Measurements from ENCODE around the gene KRTCAP3.
A peak's percentile ranks its signal among the peaks of the same experiment; 100 is the strongest.

The KRTCAP3 gene, protein sequence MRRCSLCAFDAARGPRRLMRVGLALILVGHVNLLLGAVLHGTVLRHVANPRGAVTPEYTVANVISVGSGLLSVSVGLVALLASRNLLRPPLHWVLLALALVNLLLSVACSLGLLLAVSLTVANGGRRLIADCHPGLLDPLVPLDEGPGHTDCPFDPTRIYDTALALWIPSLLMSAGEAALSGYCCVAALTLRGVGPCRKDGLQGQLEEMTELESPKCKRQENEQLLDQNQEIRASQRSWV

DNA sequence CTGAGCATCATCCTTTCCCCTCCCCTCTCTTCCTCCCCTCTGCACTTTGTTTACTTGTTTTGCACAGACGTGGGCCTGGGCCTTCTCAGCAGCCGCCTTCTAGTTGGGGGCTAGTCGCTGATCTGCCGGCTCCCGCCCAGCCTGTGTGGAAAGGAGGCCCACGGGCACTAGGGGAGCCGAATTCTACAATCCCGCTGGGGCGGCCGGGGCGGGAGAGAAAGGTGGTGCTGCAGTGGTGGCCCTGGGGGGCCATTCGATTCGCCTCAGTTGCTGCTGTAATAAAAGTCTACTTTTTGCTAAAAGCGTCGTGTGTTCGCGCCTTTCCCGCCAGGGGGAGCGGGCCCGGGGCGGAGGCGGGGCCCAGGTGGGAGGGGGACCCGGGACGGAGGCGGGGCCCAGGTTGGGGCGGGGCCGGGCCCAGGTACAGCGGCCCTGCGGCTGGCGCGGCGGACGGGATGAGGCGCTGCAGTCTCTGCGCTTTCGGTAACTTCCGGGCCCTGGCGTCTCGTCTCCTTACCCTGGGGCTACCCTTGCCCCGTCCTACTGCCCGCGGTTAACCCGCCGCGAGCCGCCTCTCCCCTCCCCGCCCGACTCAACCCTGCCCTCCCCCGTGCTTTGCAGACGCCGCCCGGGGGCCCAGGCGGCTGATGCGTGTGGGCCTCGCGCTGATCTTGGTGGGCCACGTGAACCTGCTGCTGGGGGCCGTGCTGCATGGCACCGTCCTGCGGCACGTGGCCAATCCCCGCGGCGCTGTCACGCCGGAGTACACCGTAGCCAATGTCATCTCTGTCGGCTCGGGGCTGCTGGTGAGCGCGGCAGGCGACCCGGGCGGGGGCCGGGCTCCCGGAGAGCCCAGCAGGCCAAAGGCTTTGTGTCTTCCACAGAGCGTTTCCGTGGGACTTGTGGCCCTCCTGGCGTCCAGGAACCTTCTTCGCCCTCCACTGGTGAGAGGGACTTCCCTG lies at the start of gene KRTCAP3:
Gene KRTCAP3, plus strand, starts transcription at position 424 of the 962 bp plus-strand sequence. Its CDS starts 32 bp downstream, at position 456.
- H3K4me3 ChIP-seq (replicated peaks; ENCODE audit: low read depth, low read length) = no peak within 1 kb of the TSS
- TF ChIP-seq, protein P1, sequence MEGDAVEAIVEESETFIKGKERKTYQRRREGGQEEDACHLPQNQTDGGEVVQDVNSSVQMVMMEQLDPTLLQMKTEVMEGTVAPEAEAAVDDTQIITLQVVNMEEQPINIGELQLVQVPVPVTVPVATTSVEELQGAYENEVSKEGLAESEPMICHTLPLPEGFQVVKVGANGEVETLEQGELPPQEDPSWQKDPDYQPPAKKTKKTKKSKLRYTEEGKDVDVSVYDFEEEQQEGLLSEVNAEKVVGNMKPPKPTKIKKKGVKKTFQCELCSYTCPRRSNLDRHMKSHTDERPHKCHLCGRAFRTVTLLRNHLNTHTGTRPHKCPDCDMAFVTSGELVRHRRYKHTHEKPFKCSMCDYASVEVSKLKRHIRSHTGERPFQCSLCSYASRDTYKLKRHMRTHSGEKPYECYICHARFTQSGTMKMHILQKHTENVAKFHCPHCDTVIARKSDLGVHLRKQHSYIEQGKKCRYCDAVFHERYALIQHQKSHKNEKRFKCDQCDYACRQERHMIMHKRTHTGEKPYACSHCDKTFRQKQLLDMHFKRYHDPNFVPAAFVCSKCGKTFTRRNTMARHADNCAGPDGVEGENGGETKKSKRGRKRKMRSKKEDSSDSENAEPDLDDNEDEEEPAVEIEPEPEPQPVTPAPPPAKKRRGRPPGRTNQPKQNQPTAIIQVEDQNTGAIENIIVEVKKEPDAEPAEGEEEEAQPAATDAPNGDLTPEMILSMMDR (IDR thresholded peaks at IDR 0.05; ENCODE audit: low read depth, low read length, missing control alignments) = no peak
- no peak for DNase-seq (ENCODE audit: extremely low read depth, low read depth)

- H3K4me3 ChIP-seq (replicated peaks; ENCODE audit: low read depth, low read length) = no peak overlapping the region
- DNase-seq (ENCODE audit: extremely low read depth, low read depth) = no peak
- TF ChIP-seq, protein P1 (IDR thresholded peaks at IDR 0.05; ENCODE audit: low read depth, low read length, missing control alignments) = no peak
These were observed 49.0 kb upstream of the KRTCAP3 start for GRCh38 chr2:27393225-27393624.

GRCh38 chr2:27398962-27399361 lies 43.2 kb upstream of the KRTCAP3 start:
- no peak for DNase-seq (ENCODE audit: extremely low read depth, low read depth)
- TF ChIP-seq, protein P1 (IDR thresholded peaks at IDR 0.05; ENCODE audit: low read depth, low read length, missing control alignments) = no peak
- H3K4me3 ChIP-seq (replicated peaks; ENCODE audit: low read depth, low read length) = no peak overlapping the region

DNA sequence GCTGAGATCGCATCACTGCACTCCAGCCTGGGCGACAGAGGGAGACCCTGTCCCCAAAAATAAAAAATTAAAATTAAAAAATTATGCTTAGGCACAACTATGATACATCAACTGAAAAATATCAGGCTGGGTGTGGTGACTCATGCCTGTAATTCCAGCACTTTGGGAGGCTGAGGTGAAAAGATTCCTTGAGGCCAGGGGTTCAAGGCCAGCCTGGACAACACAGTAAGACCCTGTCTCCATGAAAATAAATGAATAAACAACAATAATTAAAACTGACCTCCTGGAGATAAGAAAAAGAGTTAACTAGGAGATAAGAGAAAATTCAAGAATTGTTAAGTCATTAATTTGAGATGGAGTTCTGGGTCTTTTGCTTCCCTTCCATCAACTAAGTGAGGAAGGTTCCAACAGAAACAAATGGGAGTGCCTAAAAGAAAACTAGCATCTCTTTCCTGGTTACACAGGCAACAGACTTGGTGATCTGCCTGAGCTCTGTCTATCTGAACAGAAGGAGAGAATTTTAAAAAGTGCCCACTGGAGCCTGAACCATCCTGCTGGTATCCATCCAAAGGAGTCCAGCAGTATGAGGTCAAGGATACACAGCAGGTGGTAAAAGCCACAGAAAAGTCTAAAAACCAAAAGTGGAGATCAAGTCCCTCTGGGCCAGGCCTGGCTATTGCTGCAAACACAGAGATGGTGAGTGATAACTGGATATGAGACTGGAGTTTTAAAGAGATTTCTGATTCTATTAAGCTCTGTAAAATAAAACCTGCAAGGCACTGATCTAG lies 41.6 kb upstream of the KRTCAP3 start:
- no peak overlapping the region for H3K4me3 ChIP-seq (replicated peaks; ENCODE audit: low read depth, low read length)
- DNase-seq (ENCODE audit: extremely low read depth, low read depth) = no peak
- TF ChIP-seq, protein P1 (IDR thresholded peaks at IDR 0.05; ENCODE audit: low read depth, low read length, missing control alignments) = no peak

DNA sequence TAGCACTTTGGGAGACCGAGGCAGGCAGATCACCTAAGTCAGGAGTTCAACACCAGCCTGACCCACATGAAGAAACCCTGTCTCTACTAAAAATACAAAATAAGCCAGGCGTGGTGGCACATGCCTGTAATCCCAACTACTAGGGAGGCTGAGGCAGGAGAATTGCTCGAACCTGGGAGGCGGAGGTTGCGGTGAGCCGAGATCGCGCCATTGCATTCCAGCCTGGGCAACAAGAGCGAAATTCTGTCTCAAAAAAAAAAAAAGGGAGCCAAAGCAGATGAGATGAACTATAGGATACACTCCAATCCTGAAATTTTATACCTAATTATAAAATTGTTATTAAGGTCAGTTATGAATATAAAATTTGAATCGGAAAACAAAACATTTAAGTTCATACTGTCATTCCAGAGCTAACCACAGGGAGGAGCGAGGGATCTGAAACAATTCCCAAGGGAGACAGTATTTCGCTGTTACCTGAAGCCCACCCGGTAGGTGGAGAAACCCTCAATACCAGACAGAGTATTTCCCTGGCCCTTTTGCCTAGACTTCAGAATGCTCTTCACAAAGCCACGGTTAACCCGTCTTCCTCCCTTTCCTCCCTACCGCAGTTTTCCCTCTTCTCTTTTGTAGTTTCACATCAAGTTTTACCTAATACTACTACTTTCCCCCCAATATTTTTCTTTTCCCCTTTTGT lies 34.2 kb upstream of the KRTCAP3 start:
- H3K4me3 ChIP-seq (replicated peaks; ENCODE audit: low read depth, low read length) = peak overlapping the region; percentile 98
- DNase-seq (ENCODE audit: extremely low read depth, low read depth) = peak; percentile 46
- TF ChIP-seq, protein P1 (IDR thresholded peaks at IDR 0.05; ENCODE audit: low read depth, low read length, missing control alignments) = peak; percentile 54

Measured in HFF-Myc (cell line).